ENCODE measurements around the gene UBALD1. TPM values are rescaled to one million over a fixed set of nuclear protein-coding genes. Genes with fewer than 3 reads are reported as not detected.

UBALD1 gene
- total RNA-seq, 1 donor from 2014 or later = 16.9 TPM

DNA sequence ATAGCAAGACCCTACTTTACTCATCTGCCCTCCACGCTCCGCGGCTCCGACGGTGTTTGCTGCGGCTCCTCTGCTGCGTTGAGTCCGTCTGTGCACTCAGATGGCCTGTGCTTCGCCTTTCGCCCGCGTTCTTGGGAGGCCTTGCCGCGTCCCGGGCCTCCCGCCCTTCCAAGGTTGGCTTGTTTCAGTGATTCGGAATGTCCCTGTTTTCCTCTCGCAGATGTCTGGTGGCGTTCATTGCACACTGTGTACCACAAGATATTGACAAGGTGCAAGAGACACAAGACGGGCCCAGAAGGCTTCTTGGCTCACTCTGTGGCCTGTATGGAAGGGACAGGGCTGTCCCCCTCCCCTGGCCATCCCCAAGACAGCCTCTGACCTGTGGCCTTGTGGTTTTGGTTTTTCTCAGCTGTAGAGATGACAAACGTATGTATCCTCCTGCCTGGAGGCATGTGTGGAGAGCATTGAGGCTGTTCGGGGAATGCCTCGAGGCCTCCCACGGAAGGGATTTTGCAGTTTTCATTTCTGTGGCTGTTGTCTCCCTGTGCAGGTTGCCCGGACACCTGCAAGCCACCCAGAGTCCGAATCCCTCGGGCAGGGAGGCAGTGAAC is 25.3 kb upstream of the UBALD1 start:
- no peak for DNase-seq (ENCODE audit: extremely low spot score in 2 of 2)
- H3K27ac ChIP-seq = no peak overlapping the region
- intact Hi-C loops (cut with DNase I) = no loop called here
- H3K4me3 ChIP-seq = no peak overlapping the region
- no peaks in the 10 kb centered on the region for H3K9me3 ChIP-seq
- peaks cover 44% of the 10 kb centered on the region for H3K4me1 ChIP-seq
- no peak for TF ChIP-seq POLR2AphosphoS5 (IDR thresholded peaks at IDR 0.05; ENCODE audit: insufficient read depth in 1 of 2, low read depth in 1 of 2)
- TF ChIP-seq, protein P1, sequence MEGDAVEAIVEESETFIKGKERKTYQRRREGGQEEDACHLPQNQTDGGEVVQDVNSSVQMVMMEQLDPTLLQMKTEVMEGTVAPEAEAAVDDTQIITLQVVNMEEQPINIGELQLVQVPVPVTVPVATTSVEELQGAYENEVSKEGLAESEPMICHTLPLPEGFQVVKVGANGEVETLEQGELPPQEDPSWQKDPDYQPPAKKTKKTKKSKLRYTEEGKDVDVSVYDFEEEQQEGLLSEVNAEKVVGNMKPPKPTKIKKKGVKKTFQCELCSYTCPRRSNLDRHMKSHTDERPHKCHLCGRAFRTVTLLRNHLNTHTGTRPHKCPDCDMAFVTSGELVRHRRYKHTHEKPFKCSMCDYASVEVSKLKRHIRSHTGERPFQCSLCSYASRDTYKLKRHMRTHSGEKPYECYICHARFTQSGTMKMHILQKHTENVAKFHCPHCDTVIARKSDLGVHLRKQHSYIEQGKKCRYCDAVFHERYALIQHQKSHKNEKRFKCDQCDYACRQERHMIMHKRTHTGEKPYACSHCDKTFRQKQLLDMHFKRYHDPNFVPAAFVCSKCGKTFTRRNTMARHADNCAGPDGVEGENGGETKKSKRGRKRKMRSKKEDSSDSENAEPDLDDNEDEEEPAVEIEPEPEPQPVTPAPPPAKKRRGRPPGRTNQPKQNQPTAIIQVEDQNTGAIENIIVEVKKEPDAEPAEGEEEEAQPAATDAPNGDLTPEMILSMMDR (IDR thresholded peaks at IDR 0.05) = no peak
- peaks cover 0 to 2% of the 10 kb centered on the region in 2 donors for H3K36me3 ChIP-seq
- no peaks in the 10 kb centered on the region for H3K27me3 ChIP-seq

DNA sequence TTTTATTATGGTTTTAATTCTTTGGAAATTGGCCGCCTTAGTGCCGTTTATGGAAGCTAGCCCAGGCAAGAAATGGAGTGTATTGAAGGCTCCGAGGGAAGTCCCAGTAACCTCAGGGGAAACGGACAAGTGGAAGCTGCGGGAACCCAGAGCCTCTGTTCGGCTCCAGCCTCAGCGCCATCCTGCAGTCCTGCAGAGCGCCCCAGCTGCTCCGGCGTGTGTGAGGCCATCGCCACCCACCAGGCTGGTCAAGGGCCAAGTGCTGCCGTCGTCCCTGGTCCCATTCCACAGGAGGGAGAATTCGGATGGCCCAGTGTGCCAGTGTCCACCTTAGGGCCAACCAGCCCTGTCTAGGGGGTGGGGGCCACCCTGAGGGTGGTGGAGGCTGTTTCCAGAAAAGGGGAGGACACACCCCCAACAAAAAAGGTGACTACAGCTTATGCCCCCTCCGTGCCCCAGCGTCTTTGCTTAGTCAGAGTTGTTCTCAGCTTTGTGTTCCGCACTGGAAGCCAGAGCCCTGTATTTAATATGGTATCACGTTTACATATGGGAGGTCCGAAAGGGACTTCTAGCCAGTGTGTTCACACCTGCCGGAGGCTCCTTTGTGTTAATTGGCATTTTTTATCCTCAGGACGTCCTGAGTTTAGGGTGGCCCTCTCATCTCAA is 22.9 kb upstream of the UBALD1 start:
- H3K27ac ChIP-seq = no peak overlapping the region
- no peaks in the 10 kb centered on the region for H3K9me3 ChIP-seq
- DNase-seq (ENCODE audit: extremely low spot score in 2 of 2) = no peak
- TF ChIP-seq POLR2AphosphoS5 (IDR thresholded peaks at IDR 0.05; ENCODE audit: insufficient read depth in 1 of 2, low read depth in 1 of 2) (no peak), POLR2A (IDR thresholded peaks at IDR 0.05) (no peak)
- TF ChIP-seq, protein P1 (IDR thresholded peaks at IDR 0.05) = no peak
- peaks cover 44% of the 10 kb centered on the region for H3K4me1 ChIP-seq
- no peak overlapping the region for H3K4me3 ChIP-seq
- peaks cover 0 to 7% of the 10 kb centered on the region in 2 donors for H3K36me3 ChIP-seq
- intact Hi-C loops (cut with DNase I) = no loop called here
- no peaks in the 10 kb centered on the region for H3K27me3 ChIP-seq

DNA sequence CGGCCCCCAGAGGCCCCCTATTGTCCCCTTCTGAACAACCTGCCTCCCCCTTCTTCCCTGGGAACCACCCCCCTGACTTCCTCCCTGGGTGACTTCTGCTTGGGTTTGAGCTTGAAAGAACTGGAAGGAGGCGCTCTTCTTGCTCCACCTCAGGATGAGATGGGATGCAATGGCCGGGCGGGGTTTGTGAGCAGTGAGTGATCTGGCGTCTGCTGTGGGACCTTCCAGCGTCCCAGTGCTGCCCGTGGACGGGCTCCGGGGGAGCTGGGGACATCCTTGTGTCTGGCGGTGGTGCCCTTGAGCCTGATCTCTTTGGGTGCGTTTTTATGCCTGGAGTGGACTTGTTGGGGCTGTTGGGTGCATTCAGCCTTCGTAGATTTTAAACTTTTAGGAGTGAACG is 21.5 kb upstream of the UBALD1 start:
- no peak for DNase-seq (ENCODE audit: extremely low spot score in 2 of 2)
- Histone ChIP-seq H3K9me3 (no peaks in the 10 kb centered on the region), H3K27me3 (no peaks in the 10 kb centered on the region), H3K27ac (no peak overlapping the region), H3K4me1 (peaks cover 44% of the 10 kb centered on the region), H3K4me3 (no peak overlapping the region), H3K36me3 (peaks cover 0 to 7% of the 10 kb centered on the region in 2 donors)
- TF ChIP-seq, protein P1 (IDR thresholded peaks at IDR 0.05) = no peak
- TF ChIP-seq POLR2AphosphoS5 (IDR thresholded peaks at IDR 0.05; ENCODE audit: insufficient read depth in 1 of 2, low read depth in 1 of 2) (no peak), POLR2A (IDR thresholded peaks at IDR 0.05) (no peak)
- intact Hi-C loops (cut with DNase I) = no loop called here

DNA sequence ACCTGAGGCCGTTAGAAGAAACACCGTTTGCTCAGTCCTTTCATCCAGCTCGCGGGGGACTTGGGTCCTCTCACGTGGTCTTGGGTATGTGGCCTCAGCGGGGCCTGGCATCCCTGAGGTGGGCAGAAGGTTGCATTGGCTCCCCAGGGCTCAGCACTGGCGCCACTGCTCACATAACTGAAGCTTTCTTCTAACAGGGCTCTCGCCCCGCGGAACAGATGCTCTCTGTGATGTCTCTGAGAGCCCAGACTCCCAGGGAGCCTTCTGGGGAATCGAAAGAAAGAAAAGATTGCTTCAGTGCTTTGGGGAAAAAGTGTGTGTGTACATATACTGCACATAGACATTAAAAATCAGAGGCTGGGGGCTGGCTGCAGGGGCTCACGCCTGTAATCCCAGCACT is 20.1 kb upstream of the UBALD1 start:
- intact Hi-C loops (cut with DNase I) = no loop called here
- TF ChIP-seq, protein P1 (IDR thresholded peaks at IDR 0.05) = no peak
- TF ChIP-seq POLR2A (IDR thresholded peaks at IDR 0.05) = no peak
- no peak for TF ChIP-seq POLR2AphosphoS5 (IDR thresholded peaks at IDR 0.05; ENCODE audit: insufficient read depth in 1 of 2, low read depth in 1 of 2)
- H3K27me3 ChIP-seq = no peaks in the 10 kb centered on the region
- H3K9me3 ChIP-seq = no peaks in the 10 kb centered on the region
- H3K36me3 ChIP-seq = peaks cover 0 to 7% of the 10 kb centered on the region in 2 donors
- peaks cover 34% of the 10 kb centered on the region for H3K4me1 ChIP-seq
- no peak overlapping the region for H3K4me3 ChIP-seq
- no peak overlapping the region for H3K27ac ChIP-seq
- DNase-seq (ENCODE audit: extremely low spot score in 2 of 2) = no peak

All from vagina (tissue), 2 donors.